ENCODE data around the gene OR2B2. TPM values are rescaled to one million over a fixed set of nuclear protein-coding genes. Genes with fewer than 3 reads are reported as not detected.
"Not testable (repeated sequence)": the region's sequence is repeated elsewhere in the genome, so short reads cannot be mapped to it uniquely, and the experiment has no call there.

OR2B2 gene
- total RNA-seq, 1 donor from 2014 or later = not detected

- H3K36me3 Mint-ChIP-seq (ENCODE audit: low read depth) = no peaks in the 10 kb centered on the region
- no peak overlapping the region for H3K4me3 Mint-ChIP-seq (ENCODE audit: unreplicated experiment)
- no peak for TF ChIP-seq CTCF (IDR thresholded peaks at IDR 0.05)
- H3K27ac Mint-ChIP-seq (ENCODE audit: unreplicated experiment) = no peak overlapping the region
- H3K9me3 Mint-ChIP-seq (ENCODE audit: low read depth) = no peaks in the 10 kb centered on the region
- peaks cover 21% of the 10 kb centered on the region for H3K27me3 Mint-ChIP-seq (ENCODE audit: low read depth)
- DNase-seq (ENCODE audit: low spot score) = no peak
- H3K4me1 Mint-ChIP-seq (ENCODE audit: low read depth) = no peaks in the 10 kb centered on the region
These were observed 28.6 kb upstream of the OR2B2 start for GRCh38 chr6:27940766-27941165.

GRCh38 chr6:27931209-27931608 is 19.0 kb upstream of the OR2B2 start:
- Mint-ChIP-seq H3K36me3 (ENCODE audit: low read depth) (no peaks in the 10 kb centered on the region), H3K9me3 (ENCODE audit: low read depth) (no peaks in the 10 kb centered on the region), H3K4me1 (ENCODE audit: low read depth) (no peaks in the 10 kb centered on the region), H3K27me3 (ENCODE audit: low read depth) (peaks cover 12% of the 10 kb centered on the region), H3K4me3 (ENCODE audit: unreplicated experiment) (no peak overlapping the region), H3K27ac (ENCODE audit: unreplicated experiment) (no peak overlapping the region)
- DNase-seq (ENCODE audit: low spot score) = no peak
- TF ChIP-seq CTCF (IDR thresholded peaks at IDR 0.05) = no peak

GRCh38 chr6:27929930-27930329 is 17.7 kb upstream of the OR2B2 start:
- DNase-seq (ENCODE audit: low spot score); H3K27ac Mint-ChIP-seq (ENCODE audit: unreplicated experiment); H3K9me3 Mint-ChIP-seq (ENCODE audit: low read depth); H3K4me1 Mint-ChIP-seq (ENCODE audit: low read depth); H3K36me3 Mint-ChIP-seq (ENCODE audit: low read depth); H3K4me3 Mint-ChIP-seq (ENCODE audit: unreplicated experiment): not testable (repeated sequence)
- H3K27me3 Mint-ChIP-seq (ENCODE audit: low read depth) = peaks cover 12% of the 10 kb centered on the region

- not testable (repeated sequence) for H3K27ac Mint-ChIP-seq (ENCODE audit: unreplicated experiment); H3K36me3 Mint-ChIP-seq (ENCODE audit: low read depth); H3K9me3 Mint-ChIP-seq (ENCODE audit: low read depth); H3K4me3 Mint-ChIP-seq (ENCODE audit: unreplicated experiment); DNase-seq (ENCODE audit: low spot score); H3K4me1 Mint-ChIP-seq (ENCODE audit: low read depth)
- H3K27me3 Mint-ChIP-seq (ENCODE audit: low read depth) = peaks cover 12% of the 10 kb centered on the region
These were observed 15.8 kb upstream of the OR2B2 start for GRCh38 chr6:27928041-27928440.

GRCh38 chr6:27924179-27924578 is 12.0 kb upstream of the OR2B2 start:
- no peak for TF ChIP-seq CTCF (IDR thresholded peaks at IDR 0.05)
- Mint-ChIP-seq H3K9me3 (ENCODE audit: low read depth) (no peaks in the 10 kb centered on the region), H3K27ac (ENCODE audit: unreplicated experiment) (no peak overlapping the region), H3K36me3 (ENCODE audit: low read depth) (no peaks in the 10 kb centered on the region), H3K4me1 (ENCODE audit: low read depth) (no peaks in the 10 kb centered on the region), H3K27me3 (ENCODE audit: low read depth) (peaks cover 9% of the 10 kb centered on the region), H3K4me3 (ENCODE audit: unreplicated experiment) (no peak overlapping the region)
- no peak for DNase-seq (ENCODE audit: low spot score)

GRCh38 chr6:27922949-27923348 is 10.8 kb upstream of the OR2B2 start:
- Mint-ChIP-seq H3K27me3 (ENCODE audit: low read depth) (peaks cover 9% of the 10 kb centered on the region), H3K9me3 (ENCODE audit: low read depth) (no peaks in the 10 kb centered on the region), H3K27ac (ENCODE audit: unreplicated experiment) (no peak overlapping the region), H3K4me1 (ENCODE audit: low read depth) (no peaks in the 10 kb centered on the region), H3K36me3 (ENCODE audit: low read depth) (no peaks in the 10 kb centered on the region), H3K4me3 (ENCODE audit: unreplicated experiment) (no peak overlapping the region)
- TF ChIP-seq CTCF (IDR thresholded peaks at IDR 0.05) = no peak
- DNase-seq (ENCODE audit: low spot score) = no peak
